HepG2 (cell line): Measurements from ENCODE around the gene LAMA5. TPM values are rescaled to one million over a fixed set of nuclear protein-coding genes. Genes with fewer than 3 reads are reported as not detected.

Experiments used
- CHD2 ChIP-seq: IDR thresholded peaks from 2 replicates; pipeline ENCODE4 v1.6.1; 2011; ENCODE audit warnings: low read depth, low read length, improper control_type of control experiment
- ELF1 ChIP-seq: sonication (generic); formaldehyde crosslinking; IDR thresholded peaks from 2 replicates; pipeline ENCODE4 v1.4.0; 2020; ENCODE audit warnings: missing genetic modification reagents
- GATA4 ChIP-seq: sonication (generic); IDR thresholded peaks from 2 replicates; pipeline ENCODE4 v1.6.1; 2016; ENCODE audit warnings: antibody characterized with exemption, low read depth, borderline replicate concordance
- GATAD1 ChIP-seq: IDR thresholded peaks from 2 replicates; pipeline ENCODE4 v1.6.1; 2016; ENCODE audit warnings: missing genetic modification reagents, missing compliant biosample characterization
- MATR3 ChIP-seq: sonication (generic); formaldehyde crosslinking; IDR thresholded peaks from 2 replicates; pipeline ENCODE4 v1.4.0; 2020; ENCODE audit warnings: missing genetic modification reagents
- ONECUT2 ChIP-seq: sonication (generic); formaldehyde crosslinking; IDR thresholded peaks from 2 replicates; pipeline ENCODE4 v1.4.0; 2020; ENCODE audit warnings: missing genetic modification reagents
- PHB2 ChIP-seq: fragments of 450-650 bp; IDR thresholded peaks from 2 replicates; pipeline ENCODE4 v1.6.1; 2018; ENCODE audit not compliant: partially characterized antibody
- REL ChIP-seq: sonication (generic); formaldehyde crosslinking; conservative IDR thresholded peaks from 2 replicates; pipeline ENCODE4 v1.8.0; 2022; ENCODE audit warnings: mild to moderate bottlenecking, missing genetic modification reagents, moderate library complexity
- ZNF121 ChIP-seq: sonication (generic); formaldehyde crosslinking; IDR thresholded peaks from 2 replicates; pipeline ENCODE4 v1.5.0; 2020; ENCODE audit warnings: mild to moderate bottlenecking, missing genetic modification reagents
- ZNF337 ChIP-seq: sonication (generic); formaldehyde crosslinking; IDR thresholded peaks from 2 replicates; pipeline ENCODE4 v1.5.1; 2020; ENCODE audit warnings: missing genetic modification reagents, low read depth, mild to moderate bottlenecking, borderline replicate concordance
- ZNF556 ChIP-seq: sonication (generic); formaldehyde crosslinking; IDR thresholded peaks from 2 replicates; pipeline ENCODE4 v1.4.0; 2020; ENCODE audit warnings: mild to moderate bottlenecking, missing genetic modification reagents, borderline replicate concordance
- ZNF652 ChIP-seq: IDR thresholded peaks from 2 replicates; pipeline ENCODE4 v1.6.1; 2016; ENCODE audit warnings: low read depth, borderline replicate concordance
- ZNF720 ChIP-seq: sonication (generic); formaldehyde crosslinking; IDR thresholded peaks from 2 replicates; pipeline ENCODE4 v1.4.0; 2020; ENCODE audit warnings: missing genetic modification reagents
- ZNF775 ChIP-seq: sonication (generic); formaldehyde crosslinking; IDR thresholded peaks from 2 replicates; pipeline ENCODE4 v1.4.0; 2020; ENCODE audit warnings: missing genetic modification reagents, mild to moderate bottlenecking, moderate library complexity, borderline replicate concordance
- polyA plus RNA-seq, 8 experiments: library from polyadenylated mRNA; depleted of rRNA in 3 of 8; stranded (reverse) in 7 of 8; unstranded in 1 of 8; fragments of >200 nt; fragmentation: Illumina TruSeq in 4 of 8; extraction: Trizol in 4 of 8; gene quantifications; 2 replicates each; pipeline versions ENCODE4 v1.2.1 to v1.2.3, GENCODE V29; 2011 to 2016; ENCODE audit warnings: low read depth in 4 of 8, missing spikeins in 1 of 8, mixed read lengths in 1 of 8; ENCODE audit not compliant: insufficient read depth in 1 of 8
- total RNA-seq, 5 experiments: library from RNA; depleted of rRNA; stranded (reverse); fragments of >200 nt; fragmentation: Illumina TruSeq; extraction: Trizol; gene quantifications; 2 replicates each; pipeline ENCODE4 v1.2.3, GENCODE V29; 2016; ENCODE audit warnings: low read depth in 1 of 5
- TF ChIP-seq, protein P1 (sequence below): sonication (generic); formaldehyde crosslinking; IDR thresholded peaks from 2 replicates; pipeline ENCODE4 v1.8.1; 2023; ENCODE audit warnings: missing genetic modification reagents, mild to moderate bottlenecking, borderline replicate concordance
- TF ChIP-seq, protein P2 (sequence below), 2 experiments: IDR thresholded peaks; 2 replicates each; pipeline ENCODE4 v1.6.1; 2011 to 2012; ENCODE audit warnings: low read length in 2 of 2, borderline replicate concordance in 1 of 2, low read depth in 1 of 2, mild to moderate bottlenecking in 1 of 2, moderate library complexity in 1 of 2
- TF ChIP-seq, protein P3 (sequence below): sonication (generic); formaldehyde crosslinking; IDR thresholded peaks from 2 replicates; pipeline ENCODE4 v1.5.0; 2020; ENCODE audit warnings: mild to moderate bottlenecking, missing genetic modification reagents
- TF ChIP-seq, protein P4 (sequence below): sonication (generic); formaldehyde crosslinking; IDR thresholded peaks from 2 replicates; pipeline ENCODE4 v1.8.0; 2022; ENCODE audit warnings: missing genetic modification reagents, mild to moderate bottlenecking, borderline replicate concordance
- TF ChIP-seq, protein P5 (sequence below): IDR thresholded peaks from 2 replicates; pipeline ENCODE4 v1.6.1; 2012; ENCODE audit warnings: inconsistent platforms
- TF ChIP-seq, protein P6 (sequence below): sonication (generic); formaldehyde crosslinking; IDR thresholded peaks from 2 replicates; pipeline ENCODE4 v1.8.0; 2022; ENCODE audit warnings: mild to moderate bottlenecking, missing genetic modification reagents, borderline replicate concordance

LAMA5 gene
- total and polyA plus RNA-seq, 2 of the 13 experiments (the other 11 are each of a cell fraction or from before 2014, with no cell fraction given): 21.0 to 44.7 TPM

DNA sequence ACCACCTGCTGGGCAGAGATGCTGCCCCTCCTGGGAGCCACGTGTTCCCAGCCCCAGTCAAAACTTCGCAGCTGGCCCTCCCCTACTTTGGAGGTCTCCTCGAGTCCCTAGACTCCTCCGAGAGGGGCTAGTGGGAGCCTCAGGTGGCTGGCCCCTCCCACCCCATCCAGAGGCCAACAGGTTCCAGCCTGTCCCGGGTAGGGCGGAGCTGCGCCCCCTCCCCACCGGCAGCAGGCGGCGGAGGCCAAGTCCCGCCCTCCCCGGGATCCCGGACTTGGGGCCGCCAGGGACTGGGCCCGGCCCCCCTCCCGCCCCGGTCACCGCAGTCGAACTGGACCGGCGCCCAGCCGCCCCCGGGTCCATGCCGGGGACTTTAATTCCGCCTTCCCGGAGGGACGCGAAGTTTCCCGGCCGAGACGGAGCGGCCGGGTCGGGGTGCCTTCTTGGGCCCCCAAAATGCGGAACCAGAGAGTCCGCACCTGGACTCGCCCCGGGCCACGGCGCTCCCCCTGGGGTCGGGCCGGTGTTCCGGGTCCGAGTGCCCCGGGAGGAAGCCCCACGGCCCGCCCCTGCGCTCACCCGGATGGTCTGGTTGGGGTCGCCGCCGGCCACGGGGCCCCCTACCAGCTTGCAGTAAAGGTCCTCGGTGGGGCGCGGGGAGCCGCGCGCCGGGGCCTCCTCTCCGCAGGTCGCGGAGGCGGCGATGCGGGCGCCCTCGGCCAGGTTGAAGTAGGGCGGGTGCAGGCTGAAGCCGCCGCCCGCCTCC, 559 bp downstream of the LAMA5 start (continued):
- TF ChIP-seq, protein P1, sequence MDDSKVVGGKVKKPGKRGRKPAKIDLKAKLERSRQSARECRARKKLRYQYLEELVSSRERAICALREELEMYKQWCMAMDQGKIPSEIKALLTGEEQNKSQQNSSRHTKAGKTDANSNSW: no peak
- TF ChIP-seq GATAD1 (CRISPR knock-in tag): no peak
- TF ChIP-seq CHD2: peak; percentile 88
- no peak for TF ChIP-seq REL (CRISPR knock-in tag)
- no peak for TF ChIP-seq PHB2
- TF ChIP-seq, protein P2, sequence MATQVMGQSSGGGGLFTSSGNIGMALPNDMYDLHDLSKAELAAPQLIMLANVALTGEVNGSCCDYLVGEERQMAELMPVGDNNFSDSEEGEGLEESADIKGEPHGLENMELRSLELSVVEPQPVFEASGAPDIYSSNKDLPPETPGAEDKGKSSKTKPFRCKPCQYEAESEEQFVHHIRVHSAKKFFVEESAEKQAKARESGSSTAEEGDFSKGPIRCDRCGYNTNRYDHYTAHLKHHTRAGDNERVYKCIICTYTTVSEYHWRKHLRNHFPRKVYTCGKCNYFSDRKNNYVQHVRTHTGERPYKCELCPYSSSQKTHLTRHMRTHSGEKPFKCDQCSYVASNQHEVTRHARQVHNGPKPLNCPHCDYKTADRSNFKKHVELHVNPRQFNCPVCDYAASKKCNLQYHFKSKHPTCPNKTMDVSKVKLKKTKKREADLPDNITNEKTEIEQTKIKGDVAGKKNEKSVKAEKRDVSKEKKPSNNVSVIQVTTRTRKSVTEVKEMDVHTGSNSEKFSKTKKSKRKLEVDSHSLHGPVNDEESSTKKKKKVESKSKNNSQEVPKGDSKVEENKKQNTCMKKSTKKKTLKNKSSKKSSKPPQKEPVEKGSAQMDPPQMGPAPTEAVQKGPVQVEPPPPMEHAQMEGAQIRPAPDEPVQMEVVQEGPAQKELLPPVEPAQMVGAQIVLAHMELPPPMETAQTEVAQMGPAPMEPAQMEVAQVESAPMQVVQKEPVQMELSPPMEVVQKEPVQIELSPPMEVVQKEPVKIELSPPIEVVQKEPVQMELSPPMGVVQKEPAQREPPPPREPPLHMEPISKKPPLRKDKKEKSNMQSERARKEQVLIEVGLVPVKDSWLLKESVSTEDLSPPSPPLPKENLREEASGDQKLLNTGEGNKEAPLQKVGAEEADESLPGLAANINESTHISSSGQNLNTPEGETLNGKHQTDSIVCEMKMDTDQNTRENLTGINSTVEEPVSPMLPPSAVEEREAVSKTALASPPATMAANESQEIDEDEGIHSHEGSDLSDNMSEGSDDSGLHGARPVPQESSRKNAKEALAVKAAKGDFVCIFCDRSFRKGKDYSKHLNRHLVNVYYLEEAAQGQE (IDR thresholded peaks at IDR 0.05; ENCODE audit: borderline replicate concordance in 1 of 2, low read depth in 1 of 2, low read length in 2 of 2): 0 out of 4 replicates have a peak, but pooled peaks of 1 of the 2 experiments have one; percentile 16
- no peak; the same call in 1 of the 2 replicates for TF ChIP-seq ONECUT2
- TF ChIP-seq MATR3: no peak; the same call in 1 of the 2 replicates
- TF ChIP-seq, protein P3, sequence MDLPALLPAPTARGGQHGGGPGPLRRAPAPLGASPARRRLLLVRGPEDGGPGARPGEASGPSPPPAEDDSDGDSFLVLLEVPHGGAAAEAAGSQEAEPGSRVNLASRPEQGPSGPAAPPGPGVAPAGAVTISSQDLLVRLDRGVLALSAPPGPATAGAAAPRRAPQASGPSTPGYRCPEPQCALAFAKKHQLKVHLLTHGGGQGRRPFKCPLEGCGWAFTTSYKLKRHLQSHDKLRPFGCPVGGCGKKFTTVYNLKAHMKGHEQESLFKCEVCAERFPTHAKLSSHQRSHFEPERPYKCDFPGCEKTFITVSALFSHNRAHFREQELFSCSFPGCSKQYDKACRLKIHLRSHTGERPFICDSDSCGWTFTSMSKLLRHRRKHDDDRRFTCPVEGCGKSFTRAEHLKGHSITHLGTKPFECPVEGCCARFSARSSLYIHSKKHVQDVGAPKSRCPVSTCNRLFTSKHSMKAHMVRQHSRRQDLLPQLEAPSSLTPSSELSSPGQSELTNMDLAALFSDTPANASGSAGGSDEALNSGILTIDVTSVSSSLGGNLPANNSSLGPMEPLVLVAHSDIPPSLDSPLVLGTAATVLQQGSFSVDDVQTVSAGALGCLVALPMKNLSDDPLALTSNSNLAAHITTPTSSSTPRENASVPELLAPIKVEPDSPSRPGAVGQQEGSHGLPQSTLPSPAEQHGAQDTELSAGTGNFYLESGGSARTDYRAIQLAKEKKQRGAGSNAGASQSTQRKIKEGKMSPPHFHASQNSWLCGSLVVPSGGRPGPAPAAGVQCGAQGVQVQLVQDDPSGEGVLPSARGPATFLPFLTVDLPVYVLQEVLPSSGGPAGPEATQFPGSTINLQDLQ (CRISPR knock-in tag): no peak
- TF ChIP-seq, protein P4, sequence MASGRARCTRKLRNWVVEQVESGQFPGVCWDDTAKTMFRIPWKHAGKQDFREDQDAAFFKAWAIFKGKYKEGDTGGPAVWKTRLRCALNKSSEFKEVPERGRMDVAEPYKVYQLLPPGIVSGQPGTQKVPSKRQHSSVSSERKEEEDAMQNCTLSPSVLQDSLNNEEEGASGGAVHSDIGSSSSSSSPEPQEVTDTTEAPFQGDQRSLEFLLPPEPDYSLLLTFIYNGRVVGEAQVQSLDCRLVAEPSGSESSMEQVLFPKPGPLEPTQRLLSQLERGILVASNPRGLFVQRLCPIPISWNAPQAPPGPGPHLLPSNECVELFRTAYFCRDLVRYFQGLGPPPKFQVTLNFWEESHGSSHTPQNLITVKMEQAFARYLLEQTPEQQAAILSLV (CRISPR knock-in tag): no peak
- TF ChIP-seq, protein P5, sequence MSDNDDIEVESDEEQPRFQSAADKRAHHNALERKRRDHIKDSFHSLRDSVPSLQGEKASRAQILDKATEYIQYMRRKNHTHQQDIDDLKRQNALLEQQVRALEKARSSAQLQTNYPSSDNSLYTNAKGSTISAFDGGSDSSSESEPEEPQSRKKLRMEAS: peak; percentile 71
- no peak for TF ChIP-seq ZNF337 (CRISPR knock-in tag)
- TF ChIP-seq GATA4: no peak
- TF ChIP-seq, protein P6, sequence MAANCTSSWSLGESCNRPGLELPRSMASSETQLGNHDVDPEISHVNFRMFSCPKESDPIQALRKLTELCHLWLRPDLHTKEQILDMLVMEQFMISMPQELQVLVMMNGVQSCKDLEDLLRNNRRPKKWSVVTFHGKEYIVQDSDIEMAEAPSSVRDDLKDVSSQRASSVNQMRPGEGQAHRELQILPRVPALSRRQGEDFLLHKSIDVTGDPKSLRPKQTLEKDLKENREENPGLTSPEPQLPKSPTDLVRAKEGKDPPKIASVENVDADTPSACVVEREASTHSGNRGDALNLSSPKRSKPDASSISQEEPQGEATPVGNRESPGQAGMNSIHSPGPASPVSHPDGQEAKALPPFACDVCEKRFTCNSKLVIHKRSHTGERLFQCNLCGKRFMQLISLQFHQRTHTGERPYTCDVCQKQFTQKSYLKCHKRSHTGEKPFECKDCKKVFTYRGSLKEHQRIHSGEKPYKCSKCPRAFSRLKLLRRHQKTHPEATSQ (CRISPR knock-in tag): no peak
- TF ChIP-seq ZNF121 (CRISPR knock-in tag): peak; percentile 99
- peak; percentile 6; the same call in 1 of the 2 replicates for TF ChIP-seq ZNF556 (CRISPR knock-in tag)
- TF ChIP-seq ZNF652 (CRISPR knock-in tag): no peak
- peak; percentile 70; the same call in 1 of the 2 replicates for TF ChIP-seq ZNF775 (CRISPR knock-in tag)
- no peak for TF ChIP-seq ELF1 (CRISPR knock-in tag)
- TF ChIP-seq ZNF720: no peak
